GM06990 (cell line): ENCODE measurements around the gene FMN2.

ENCODE experiments used
- DNase-seq: peaks from one replicate; pipeline ENCODE4 v3.0.0-alpha.2; 2011; ENCODE audit not compliant: insufficient read length; ENCODE audit errors: extremely low read depth
- H3K27me3 ChIP-seq: replicated peaks from 2 replicates; pipeline ENCODE4 v1.6.0; 2011; ENCODE audit warnings: low read length; ENCODE audit not compliant: control insufficient read depth, insufficient read depth
- H3K36me3 ChIP-seq: 2 replicates; pipeline ENCODE4 v1.5.1; 2011; ENCODE audit warnings: low read length; ENCODE audit not compliant: control insufficient read depth, insufficient read depth
- H3K4me3 ChIP-seq: replicated peaks from 2 replicates; pipeline ENCODE4 v1.5.1; 2011; ENCODE audit warnings: low read depth, mild to moderate bottlenecking, control low read depth, low read length
- TF ChIP-seq, protein P1 (sequence below): IDR thresholded peaks from 2 replicates; pipeline ENCODE4 v1.5.1; 2011; ENCODE audit warnings: low read length, control low read depth, mild to moderate bottlenecking, inconsistent platforms; ENCODE audit not compliant: insufficient read depth, poor library complexity, severe bottlenecking

Gene FMN2

DNA sequence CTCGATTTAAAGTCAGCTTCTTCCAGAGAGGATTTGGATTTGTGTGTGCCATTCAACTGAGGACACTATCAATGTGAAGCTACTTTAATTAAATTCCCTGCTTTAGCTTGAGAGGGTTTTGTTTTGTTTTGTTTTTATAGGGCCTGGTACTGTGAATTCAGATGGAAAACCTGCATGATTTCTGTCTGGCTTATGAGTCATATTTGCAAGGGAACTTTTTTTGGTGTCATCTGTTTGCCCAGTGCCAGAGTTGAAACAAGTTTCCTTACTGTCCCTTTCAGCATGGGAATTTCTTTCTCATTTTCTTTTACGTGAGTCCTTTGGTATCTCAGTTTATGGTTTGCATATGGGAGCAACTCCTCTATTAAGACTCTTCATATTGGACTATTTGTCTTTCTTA lies 325.6 kb downstream of the FMN2 start:
- TF ChIP-seq, protein P1, sequence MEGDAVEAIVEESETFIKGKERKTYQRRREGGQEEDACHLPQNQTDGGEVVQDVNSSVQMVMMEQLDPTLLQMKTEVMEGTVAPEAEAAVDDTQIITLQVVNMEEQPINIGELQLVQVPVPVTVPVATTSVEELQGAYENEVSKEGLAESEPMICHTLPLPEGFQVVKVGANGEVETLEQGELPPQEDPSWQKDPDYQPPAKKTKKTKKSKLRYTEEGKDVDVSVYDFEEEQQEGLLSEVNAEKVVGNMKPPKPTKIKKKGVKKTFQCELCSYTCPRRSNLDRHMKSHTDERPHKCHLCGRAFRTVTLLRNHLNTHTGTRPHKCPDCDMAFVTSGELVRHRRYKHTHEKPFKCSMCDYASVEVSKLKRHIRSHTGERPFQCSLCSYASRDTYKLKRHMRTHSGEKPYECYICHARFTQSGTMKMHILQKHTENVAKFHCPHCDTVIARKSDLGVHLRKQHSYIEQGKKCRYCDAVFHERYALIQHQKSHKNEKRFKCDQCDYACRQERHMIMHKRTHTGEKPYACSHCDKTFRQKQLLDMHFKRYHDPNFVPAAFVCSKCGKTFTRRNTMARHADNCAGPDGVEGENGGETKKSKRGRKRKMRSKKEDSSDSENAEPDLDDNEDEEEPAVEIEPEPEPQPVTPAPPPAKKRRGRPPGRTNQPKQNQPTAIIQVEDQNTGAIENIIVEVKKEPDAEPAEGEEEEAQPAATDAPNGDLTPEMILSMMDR: no peak
- Histone ChIP-seq H3K27me3 (no peaks in the 10 kb centered on the region), H3K4me3 (no peak overlapping the region), H3K36me3 (no peaks in the 10 kb centered on the region)
- DNase-seq: no peak

DNA sequence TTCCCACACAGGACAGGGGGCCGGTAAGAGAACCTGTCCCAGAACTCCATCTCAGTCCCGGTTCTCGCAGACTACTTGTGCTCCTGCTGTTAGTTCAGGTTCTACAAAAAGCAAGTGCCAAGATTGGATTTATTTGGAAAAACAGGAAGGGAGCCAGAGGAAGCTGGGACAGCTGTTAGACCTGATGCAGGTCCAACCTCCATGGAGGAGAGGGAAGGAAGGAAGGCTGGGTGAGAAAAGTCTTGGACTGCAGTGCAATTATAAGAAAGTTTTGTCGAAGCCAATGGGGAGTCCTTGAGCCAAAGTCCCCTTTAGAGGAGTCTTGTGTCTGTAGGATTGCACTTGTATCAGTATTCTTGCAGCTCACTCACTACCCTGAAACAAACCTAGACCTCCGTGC lies 329.1 kb downstream of the FMN2 start:
- Histone ChIP-seq H3K36me3 (no peaks in the 10 kb centered on the region), H3K27me3 (no peaks in the 10 kb centered on the region), H3K4me3 (no peak overlapping the region)
- DNase-seq: no peak
- TF ChIP-seq, protein P1: no peak

DNA sequence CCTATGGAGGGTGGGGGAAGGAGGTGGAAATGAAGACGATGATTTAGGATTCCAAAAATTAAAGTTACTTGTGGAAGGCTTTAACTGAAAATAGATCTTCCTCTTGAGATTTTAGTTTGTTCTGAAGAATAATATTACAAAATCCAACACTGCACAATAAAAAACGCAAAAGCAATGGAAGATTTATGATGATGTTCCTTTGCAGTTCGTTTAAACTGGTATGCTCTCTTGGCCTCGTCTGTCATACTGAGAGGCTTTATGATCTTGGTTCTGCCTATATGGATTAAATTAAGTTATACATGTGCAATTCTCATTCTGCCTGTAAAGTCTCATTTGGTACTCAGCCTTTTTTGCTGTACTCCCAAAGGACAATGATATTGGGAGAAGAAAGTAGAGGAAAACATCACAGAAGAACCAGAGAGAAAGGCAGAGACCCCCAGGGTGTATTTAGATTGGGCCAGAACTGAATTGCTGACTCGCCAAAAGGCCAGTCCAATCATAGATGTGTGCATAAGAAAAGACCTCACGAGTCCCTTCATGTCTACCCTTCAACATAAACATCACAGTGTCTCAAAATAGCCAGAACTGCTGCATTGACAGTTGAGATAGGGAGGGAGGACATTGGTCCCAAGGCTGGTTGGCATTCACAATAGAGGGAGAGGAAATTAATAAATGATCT lies 331.7 kb downstream of the FMN2 start:
- H3K4me3 ChIP-seq: no peak overlapping the region
- no peaks in the 10 kb centered on the region for H3K27me3 ChIP-seq
- DNase-seq: no peak
- H3K36me3 ChIP-seq: no peaks in the 10 kb centered on the region
- TF ChIP-seq, protein P1: no peak

DNA sequence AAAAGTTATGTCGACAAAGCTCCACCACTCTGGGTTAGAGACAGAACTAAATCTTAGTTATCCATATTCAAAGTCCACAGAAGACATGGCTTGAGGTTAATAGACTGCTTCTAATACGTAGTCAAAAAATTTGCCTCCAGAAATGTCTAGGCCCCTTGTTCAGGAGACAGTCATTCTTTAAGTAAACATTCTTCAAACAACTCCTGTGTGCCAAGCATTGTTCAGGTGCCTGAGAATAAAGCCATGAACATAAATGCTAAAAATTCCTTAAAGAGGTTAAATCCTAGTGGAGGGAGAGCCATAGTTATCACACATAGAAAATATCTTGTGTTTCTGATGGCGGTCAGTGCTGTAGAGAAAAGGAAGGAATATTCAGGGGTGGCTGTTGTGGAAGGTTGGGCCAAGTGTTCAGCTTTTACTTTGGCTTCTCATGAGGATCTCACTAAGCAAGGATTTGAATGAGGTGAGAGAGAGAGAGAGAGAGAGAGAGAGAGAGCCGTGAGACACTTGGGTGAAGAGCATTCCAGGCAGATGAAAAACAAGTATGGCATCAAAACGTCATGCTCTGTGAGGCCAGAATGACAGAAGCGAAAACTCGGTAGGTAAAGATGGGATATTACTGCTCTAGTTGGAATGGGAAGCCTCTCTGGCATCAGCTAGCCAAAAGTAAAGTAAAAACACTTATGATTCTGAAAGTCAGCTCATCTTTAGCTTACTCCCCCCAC lies 333.2 kb downstream of the FMN2 start:
- TF ChIP-seq, protein P1: no peak

DNA sequence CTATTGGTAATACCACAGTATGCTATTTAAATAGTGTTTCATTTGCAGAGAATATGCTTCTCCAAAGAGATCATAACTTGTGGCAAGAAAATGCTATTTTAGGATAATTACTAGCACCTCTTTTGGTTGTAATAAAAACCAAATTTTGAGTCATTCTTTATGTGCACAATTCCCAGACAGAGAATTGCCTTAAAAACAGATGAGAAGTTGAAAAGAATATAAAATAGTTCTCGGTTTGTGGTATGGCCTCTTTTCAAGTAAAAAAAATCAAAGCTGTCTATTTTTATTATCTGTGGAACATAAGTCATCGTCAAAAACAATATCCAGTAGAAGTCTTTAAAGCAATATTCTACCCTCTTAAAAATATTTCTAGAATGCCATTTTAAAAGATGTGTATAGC lies 334.4 kb downstream of the FMN2 start:
- no peak overlapping the region for H3K4me3 ChIP-seq
- no peaks in the 10 kb centered on the region for H3K27me3 ChIP-seq
- H3K36me3 ChIP-seq: no peaks in the 10 kb centered on the region
- TF ChIP-seq, protein P1: no peak
- no peak for DNase-seq

More for the DNA sequence above, 333.2 kb downstream of the FMN2 start:
- no peaks in the 10 kb centered on the region for H3K36me3 ChIP-seq
- no peak for DNase-seq
- no peak overlapping the region for H3K4me3 ChIP-seq
- H3K27me3 ChIP-seq: no peaks in the 10 kb centered on the region
